Measurements from ENCODE around the gene SOX8.

SOX8 gene

GRCh38 chr16:1006781-1007180 lies 25.2 kb downstream of the SOX8 start:
- DNase-seq (ENCODE audit: low read depth): no peak
- TF ChIP-seq, protein P1, sequence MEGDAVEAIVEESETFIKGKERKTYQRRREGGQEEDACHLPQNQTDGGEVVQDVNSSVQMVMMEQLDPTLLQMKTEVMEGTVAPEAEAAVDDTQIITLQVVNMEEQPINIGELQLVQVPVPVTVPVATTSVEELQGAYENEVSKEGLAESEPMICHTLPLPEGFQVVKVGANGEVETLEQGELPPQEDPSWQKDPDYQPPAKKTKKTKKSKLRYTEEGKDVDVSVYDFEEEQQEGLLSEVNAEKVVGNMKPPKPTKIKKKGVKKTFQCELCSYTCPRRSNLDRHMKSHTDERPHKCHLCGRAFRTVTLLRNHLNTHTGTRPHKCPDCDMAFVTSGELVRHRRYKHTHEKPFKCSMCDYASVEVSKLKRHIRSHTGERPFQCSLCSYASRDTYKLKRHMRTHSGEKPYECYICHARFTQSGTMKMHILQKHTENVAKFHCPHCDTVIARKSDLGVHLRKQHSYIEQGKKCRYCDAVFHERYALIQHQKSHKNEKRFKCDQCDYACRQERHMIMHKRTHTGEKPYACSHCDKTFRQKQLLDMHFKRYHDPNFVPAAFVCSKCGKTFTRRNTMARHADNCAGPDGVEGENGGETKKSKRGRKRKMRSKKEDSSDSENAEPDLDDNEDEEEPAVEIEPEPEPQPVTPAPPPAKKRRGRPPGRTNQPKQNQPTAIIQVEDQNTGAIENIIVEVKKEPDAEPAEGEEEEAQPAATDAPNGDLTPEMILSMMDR (conservative IDR thresholded peaks at IDR 0.05; ENCODE audit: low read depth, low read length): no peak
- H3K4me3 ChIP-seq (ENCODE audit: low read length): no peak overlapping the region

GRCh38 chr16:1007284-1007850 lies 25.8 kb downstream of the SOX8 start:
- DNase-seq (ENCODE audit: low read depth): peak; percentile 28
- TF ChIP-seq, protein P1 (conservative IDR thresholded peaks at IDR 0.05; ENCODE audit: low read depth, low read length): no peak
- no peak overlapping the region for H3K4me3 ChIP-seq (ENCODE audit: low read length)

DNA sequence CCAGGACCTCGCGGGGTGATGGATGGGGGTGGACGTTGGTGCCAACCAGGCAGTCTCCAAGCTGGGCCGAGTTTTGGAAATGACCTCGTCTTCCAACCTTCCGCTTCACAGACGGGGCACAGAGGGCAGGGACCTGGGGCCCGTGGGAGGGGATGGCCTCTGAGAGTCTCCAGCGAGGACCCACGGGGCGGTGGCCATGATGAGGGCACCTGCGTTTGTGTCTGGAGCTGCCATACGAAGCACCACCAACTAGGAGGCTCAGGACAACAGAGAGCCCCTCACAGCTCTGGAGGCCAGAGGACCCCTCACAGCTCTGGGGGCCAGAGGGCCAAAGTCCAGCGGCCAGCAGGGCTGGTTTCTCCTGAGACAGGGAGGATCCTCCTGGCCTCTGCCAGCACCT lies 26.5 kb downstream of the SOX8 start:
- no peak overlapping the region for H3K4me3 ChIP-seq (ENCODE audit: low read length)
- TF ChIP-seq, protein P1 (conservative IDR thresholded peaks at IDR 0.05; ENCODE audit: low read depth, low read length): no peak
- no peak for DNase-seq (ENCODE audit: low read depth)

DNA sequence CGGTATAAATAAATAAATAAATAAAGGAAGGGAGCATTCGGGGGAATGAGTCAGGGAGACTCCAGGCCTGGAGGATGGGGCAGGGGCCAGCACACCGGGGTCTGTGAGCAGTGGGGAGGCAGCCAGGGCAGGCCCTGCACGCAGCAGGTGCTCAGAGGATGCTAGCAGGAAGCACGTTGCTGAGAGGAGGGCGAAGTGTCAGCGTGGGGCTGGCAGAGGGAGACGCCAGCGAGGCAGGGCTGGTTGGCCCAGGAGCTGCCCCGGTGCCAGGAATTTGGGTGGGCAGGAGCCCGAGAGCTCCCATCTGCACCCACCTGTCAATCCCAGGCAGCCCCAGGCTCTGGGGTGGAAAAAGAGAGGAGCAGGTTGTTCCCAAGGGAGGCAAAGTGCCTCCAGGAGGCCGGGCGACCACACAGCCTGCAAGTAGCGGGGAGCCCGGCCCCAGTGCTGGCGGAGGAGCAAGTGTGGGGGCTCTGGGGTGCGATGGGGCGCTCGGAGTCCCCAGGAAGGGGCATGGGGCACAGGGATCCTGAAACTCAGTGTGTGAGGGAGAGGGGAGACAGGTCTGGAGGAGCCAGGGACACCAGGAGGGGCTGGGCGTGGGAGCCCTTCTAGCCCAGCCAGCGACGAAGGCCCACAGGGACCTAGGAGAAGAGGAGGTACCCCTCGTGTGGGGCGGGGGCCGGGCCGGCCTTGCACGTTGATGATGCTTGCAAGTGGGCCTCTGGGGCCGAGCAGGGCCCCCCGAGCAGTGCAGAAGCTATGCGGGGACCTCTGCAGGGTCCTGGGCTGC lies 28.0 kb downstream of the SOX8 start:
- no peak for DNase-seq (ENCODE audit: low read depth)
- H3K4me3 ChIP-seq (ENCODE audit: low read length): no peak overlapping the region
- TF ChIP-seq, protein P1 (conservative IDR thresholded peaks at IDR 0.05; ENCODE audit: low read depth, low read length): no peak

DNA sequence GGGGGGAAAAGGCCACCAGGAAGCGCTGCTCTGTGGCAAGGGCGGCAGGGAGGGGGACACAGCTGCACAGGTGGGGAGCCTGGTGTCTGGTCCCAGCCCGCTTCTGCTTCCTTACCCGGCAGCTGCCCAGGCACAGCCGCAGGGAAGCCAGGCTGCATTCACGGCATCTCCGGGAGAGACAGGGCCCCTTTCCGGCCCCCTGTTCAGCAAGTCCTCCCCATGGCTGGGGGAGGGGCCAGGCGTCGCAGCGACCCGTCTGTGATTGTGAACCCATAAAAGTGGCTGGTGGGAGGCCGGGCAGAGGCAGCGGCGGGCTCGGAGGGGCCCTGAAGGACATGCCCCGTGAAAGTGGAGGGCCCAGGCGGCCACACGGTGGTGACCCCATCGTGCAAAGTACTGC lies 28.7 kb downstream of the SOX8 start:
- TF ChIP-seq, protein P1 (conservative IDR thresholded peaks at IDR 0.05; ENCODE audit: low read depth, low read length): no peak
- no peak overlapping the region for H3K4me3 ChIP-seq (ENCODE audit: low read length)
- DNase-seq (ENCODE audit: low read depth): no peak

GRCh38 chr16:1010815-1011214 lies 29.2 kb downstream of the SOX8 start:
- TF ChIP-seq, protein P1 (conservative IDR thresholded peaks at IDR 0.05; ENCODE audit: low read depth, low read length): no peak
- DNase-seq (ENCODE audit: low read depth): no peak
- H3K4me3 ChIP-seq (ENCODE audit: low read length): no peak overlapping the region

All from retinal pigment epithelial cell (primary cell).